K562 (cell line): ENCODE data around the gene ZNF124. TPM values are rescaled to one million over a fixed set of nuclear protein-coding genes. Genes with fewer than 3 reads are reported as not detected.

Source experiments
- ATF7 ChIP-seq: fragments of 450-650 bp; IDR thresholded peaks from 2 replicates; pipeline ENCODE4 v1.7.1; 2014; ENCODE audit warnings: mild to moderate bottlenecking, moderate library complexity
- CCAR2 ChIP-seq: fragments of 200-400 bp; formaldehyde crosslinking; IDR thresholded peaks from 2 replicates; pipeline ENCODE4 v1.6.1; 2017; ENCODE audit warnings: mild to moderate bottlenecking, low read depth, low read length
- HDAC8 ChIP-seq: fragments of 450-650 bp; IDR thresholded peaks from 2 replicates; pipeline ENCODE4 v1.6.1; 2016; ENCODE audit warnings: mild to moderate bottlenecking, missing genetic modification characterization, moderate library complexity, missing compliant biosample characterization
- MTF1 ChIP-seq: fragments of 250-450 bp; sonication (Bioruptor Pico); IDR thresholded peaks from 2 replicates; pipeline ENCODE4 v1.9.0; 2021; ENCODE audit warnings: moderate library complexity, mild to moderate bottlenecking, inconsistent platforms, borderline replicate concordance
- SMAD3 ChIP-seq: fragments of 450-650 bp; formaldehyde crosslinking; conservative IDR thresholded peaks from 2 replicates; pipeline ENCODE4 v1.4.0; 2020; ENCODE audit warnings: mild to moderate bottlenecking
- STAT5B ChIP-seq: fragments of 250-450 bp; sonication (Bioruptor Pico); IDR thresholded peaks from 2 replicates; pipeline ENCODE4 v1.8.0; 2021; ENCODE audit warnings: mild to moderate bottlenecking, inconsistent platforms
- TAF9B ChIP-seq: fragments of 450-650 bp; IDR thresholded peaks from 2 replicates; pipeline ENCODE4 v1.6.1; 2018; ENCODE audit warnings: mild to moderate bottlenecking; ENCODE audit not compliant: partially characterized antibody
- ZFPM2 ChIP-seq: fragments of 250-450 bp; sonication (Bioruptor Pico); IDR thresholded peaks from 2 replicates; pipeline ENCODE4 v1.5.1; 2022; ENCODE audit warnings: mild to moderate bottlenecking
- ZKSCAN3 ChIP-seq: fragments of 250-450 bp; sonication (Bioruptor Pico); IDR thresholded peaks from 2 replicates; pipeline ENCODE4 v1.4.0; 2020
- ZNF584 ChIP-seq: fragments of 200-800 bp; sonication (Bioruptor generic); IDR thresholded peaks from 2 replicates; pipeline ENCODE4 v1.6.1; 2016; ENCODE audit warnings: low read depth, mild to moderate bottlenecking, missing genetic modification characterization, missing compliant biosample characterization
- polyA plus RNA-seq, 8 experiments: library from polyadenylated mRNA; depleted of rRNA in 4 of 8; stranded (reverse) in 5 of 8; unstranded in 3 of 8; fragments of >200 nt; fragmentation: Nextera tagmentation in 2 of 8; fragmentation: Illumina TruSeq in 1 of 8; extraction: Ambion mirVana in 2 of 8; extraction: Trizol in 1 of 8; gene quantifications; 2 replicates each; pipeline versions ENCODE4 v1.2.1 to v1.2.3, GENCODE V29; 2011 to 2014; ENCODE audit warnings: inconsistent platforms in 1 of 8, missing spikeins in 1 of 8
- total RNA-seq, 7 experiments: library from RNA; depleted of rRNA in 6 of 7; stranded (reverse); fragments of >200 nt in 6 of 7; fragmentation: Illumina TruSeq in 2 of 7; extraction: Trizol in 2 of 7; gene quantifications; 2 replicates each; pipeline versions ENCODE4 v1.2.1 to v1.2.3, GENCODE V29; 2011 to 2021; ENCODE audit warnings: low replicate concordance in 1 of 7
- TF ChIP-seq, protein P1 (sequence below): fragments of 250-450 bp; sonication (Bioruptor Pico); IDR thresholded peaks from 2 replicates; pipeline ENCODE4 v1.5.0; 2021
- TF ChIP-seq, protein P2 (sequence below): fragments of 150-350 bp; IDR thresholded peaks from 2 replicates; pipeline ENCODE4 v1.6.1; 2014; ENCODE audit warnings: low read depth, mild to moderate bottlenecking, low read length, borderline replicate concordance
- TF ChIP-seq, protein P3 (sequence below): IDR thresholded peaks from 2 replicates; pipeline ENCODE4 v1.6.1; 2014; ENCODE audit warnings: antibody characterized with exemption
- TF ChIP-seq, protein P4 (sequence below): fragments of 450-650 bp; formaldehyde crosslinking; IDR thresholded peaks from 2 replicates; pipeline ENCODE4 v1.4.0; 2020; ENCODE audit warnings: mild to moderate bottlenecking, moderate library complexity
- TF ChIP-seq, protein P5 (sequence below): fragments of 250-450 bp; sonication (Bioruptor Pico); IDR thresholded peaks from 2 replicates; pipeline ENCODE4 v1.5.0; 2021; ENCODE audit warnings: mild to moderate bottlenecking, borderline replicate concordance
- TF ChIP-seq, protein P6 (sequence below): fragments of 450-650 bp; formaldehyde crosslinking; IDR thresholded peaks from 2 replicates; pipeline ENCODE4 v1.4.0; 2020; ENCODE audit warnings: mild to moderate bottlenecking, moderate library complexity

Gene ZNF124
- total and polyA plus RNA-seq, 9 of the 15 experiments (the other 6 are each of a cell fraction or from before 2014, with no cell fraction given) = 7.6 to 71.5 (median 20.2) TPM

DNA sequence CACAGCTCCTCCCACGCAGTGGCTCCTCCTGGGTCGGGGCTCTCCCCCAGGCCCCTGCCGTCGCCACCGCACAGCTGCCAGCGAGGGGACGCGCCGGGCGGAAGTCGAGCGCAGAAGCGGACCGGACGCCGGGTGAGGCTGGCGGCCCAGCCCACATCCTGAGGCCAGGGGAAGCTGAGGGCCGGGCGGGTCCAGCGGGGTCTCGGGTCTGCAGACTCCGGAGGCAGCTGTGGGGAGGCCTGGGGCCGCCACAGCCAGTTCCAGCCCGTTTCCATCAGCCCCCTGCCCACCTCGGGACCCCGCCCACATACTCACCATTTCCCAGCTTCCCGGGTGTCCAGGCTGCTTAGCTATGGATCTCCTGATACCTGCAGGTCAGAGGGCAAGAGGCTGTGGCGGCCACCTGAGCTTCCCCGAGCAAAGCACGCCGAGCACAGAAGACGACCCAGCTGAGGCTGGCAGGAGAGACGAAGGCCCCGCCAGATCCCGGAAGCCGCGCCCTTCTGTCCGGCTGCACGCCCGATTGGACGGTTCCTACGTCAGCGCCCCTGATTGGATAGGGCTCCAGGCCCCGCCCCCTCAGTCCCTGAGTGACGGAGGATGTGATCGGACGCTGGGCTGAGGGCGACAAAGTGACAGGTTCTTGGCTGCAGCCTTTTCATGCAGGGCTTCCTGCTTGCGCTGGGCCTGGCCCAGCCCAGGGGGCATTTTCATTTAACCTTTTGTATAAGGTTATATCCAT lies 38.7 kb upstream of the ZNF124 start (continued):
- TF ChIP-seq HDAC8 (tag) (no peak), ZKSCAN3 (CRISPR knock-in tag) (no peak), TAF9B (peak; percentile 72), SMAD3 (no peak), MTF1 (no peak), ZNF584 (CRISPR knock-in tag) (no peak), ZFPM2 (CRISPR knock-in tag) (no peak), STAT5B (CRISPR knock-in tag) (no peak), CCAR2 (no peak), ATF7 (peak; percentile 89)
- TF ChIP-seq, protein P1, sequence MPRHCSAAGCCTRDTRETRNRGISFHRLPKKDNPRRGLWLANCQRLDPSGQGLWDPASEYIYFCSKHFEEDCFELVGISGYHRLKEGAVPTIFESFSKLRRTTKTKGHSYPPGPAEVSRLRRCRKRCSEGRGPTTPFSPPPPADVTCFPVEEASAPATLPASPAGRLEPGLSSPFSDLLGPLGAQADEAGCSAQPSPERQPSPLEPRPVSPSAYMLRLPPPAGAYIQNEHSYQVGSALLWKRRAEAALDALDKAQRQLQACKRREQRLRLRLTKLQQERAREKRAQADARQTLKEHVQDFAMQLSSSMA = no peak
- TF ChIP-seq, protein P2, sequence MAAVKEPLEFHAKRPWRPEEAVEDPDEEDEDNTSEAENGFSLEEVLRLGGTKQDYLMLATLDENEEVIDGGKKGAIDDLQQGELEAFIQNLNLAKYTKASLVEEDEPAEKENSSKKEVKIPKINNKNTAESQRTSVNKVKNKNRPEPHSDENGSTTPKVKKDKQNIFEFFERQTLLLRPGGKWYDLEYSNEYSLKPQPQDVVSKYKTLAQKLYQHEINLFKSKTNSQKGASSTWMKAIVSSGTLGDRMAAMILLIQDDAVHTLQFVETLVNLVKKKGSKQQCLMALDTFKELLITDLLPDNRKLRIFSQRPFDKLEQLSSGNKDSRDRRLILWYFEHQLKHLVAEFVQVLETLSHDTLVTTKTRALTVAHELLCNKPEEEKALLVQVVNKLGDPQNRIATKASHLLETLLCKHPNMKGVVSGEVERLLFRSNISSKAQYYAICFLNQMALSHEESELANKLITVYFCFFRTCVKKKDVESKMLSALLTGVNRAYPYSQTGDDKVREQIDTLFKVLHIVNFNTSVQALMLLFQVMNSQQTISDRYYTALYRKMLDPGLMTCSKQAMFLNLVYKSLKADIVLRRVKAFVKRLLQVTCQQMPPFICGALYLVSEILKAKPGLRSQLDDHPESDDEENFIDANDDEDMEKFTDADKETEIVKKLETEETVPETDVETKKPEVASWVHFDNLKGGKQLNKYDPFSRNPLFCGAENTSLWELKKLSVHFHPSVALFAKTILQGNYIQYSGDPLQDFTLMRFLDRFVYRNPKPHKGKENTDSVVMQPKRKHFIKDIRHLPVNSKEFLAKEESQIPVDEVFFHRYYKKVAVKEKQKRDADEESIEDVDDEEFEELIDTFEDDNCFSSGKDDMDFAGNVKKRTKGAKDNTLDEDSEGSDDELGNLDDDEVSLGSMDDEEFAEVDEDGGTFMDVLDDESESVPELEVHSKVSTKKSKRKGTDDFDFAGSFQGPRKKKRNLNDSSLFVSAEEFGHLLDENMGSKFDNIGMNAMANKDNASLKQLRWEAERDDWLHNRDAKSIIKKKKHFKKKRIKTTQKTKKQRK = peak; percentile 30; the same call in 1 of the 2 replicates
- TF ChIP-seq, protein P3, sequence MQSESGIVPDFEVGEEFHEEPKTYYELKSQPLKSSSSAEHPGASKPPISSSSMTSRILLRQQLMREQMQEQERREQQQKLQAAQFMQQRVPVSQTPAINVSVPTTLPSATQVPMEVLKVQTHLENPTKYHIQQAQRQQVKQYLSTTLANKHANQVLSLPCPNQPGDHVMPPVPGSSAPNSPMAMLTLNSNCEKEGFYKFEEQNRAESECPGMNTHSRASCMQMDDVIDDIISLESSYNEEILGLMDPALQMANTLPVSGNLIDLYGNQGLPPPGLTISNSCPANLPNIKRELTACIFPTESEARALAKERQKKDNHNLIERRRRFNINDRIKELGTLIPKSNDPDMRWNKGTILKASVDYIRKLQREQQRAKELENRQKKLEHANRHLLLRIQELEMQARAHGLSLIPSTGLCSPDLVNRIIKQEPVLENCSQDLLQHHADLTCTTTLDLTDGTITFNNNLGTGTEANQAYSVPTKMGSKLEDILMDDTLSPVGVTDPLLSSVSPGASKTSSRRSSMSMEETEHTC = no peak
- TF ChIP-seq, protein P4, sequence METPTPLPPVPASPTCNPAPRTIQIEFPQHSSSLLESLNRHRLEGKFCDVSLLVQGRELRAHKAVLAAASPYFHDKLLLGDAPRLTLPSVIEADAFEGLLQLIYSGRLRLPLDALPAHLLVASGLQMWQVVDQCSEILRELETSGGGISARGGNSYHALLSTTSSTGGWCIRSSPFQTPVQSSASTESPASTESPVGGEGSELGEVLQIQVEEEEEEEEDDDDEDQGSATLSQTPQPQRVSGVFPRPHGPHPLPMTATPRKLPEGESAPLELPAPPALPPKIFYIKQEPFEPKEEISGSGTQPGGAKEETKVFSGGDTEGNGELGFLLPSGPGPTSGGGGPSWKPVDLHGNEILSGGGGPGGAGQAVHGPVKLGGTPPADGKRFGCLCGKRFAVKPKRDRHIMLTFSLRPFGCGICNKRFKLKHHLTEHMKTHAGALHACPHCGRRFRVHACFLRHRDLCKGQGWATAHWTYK (CRISPR knock-in tag) = peak; percentile 71; the same call in 1 of the 2 replicates
- TF ChIP-seq, protein P5, sequence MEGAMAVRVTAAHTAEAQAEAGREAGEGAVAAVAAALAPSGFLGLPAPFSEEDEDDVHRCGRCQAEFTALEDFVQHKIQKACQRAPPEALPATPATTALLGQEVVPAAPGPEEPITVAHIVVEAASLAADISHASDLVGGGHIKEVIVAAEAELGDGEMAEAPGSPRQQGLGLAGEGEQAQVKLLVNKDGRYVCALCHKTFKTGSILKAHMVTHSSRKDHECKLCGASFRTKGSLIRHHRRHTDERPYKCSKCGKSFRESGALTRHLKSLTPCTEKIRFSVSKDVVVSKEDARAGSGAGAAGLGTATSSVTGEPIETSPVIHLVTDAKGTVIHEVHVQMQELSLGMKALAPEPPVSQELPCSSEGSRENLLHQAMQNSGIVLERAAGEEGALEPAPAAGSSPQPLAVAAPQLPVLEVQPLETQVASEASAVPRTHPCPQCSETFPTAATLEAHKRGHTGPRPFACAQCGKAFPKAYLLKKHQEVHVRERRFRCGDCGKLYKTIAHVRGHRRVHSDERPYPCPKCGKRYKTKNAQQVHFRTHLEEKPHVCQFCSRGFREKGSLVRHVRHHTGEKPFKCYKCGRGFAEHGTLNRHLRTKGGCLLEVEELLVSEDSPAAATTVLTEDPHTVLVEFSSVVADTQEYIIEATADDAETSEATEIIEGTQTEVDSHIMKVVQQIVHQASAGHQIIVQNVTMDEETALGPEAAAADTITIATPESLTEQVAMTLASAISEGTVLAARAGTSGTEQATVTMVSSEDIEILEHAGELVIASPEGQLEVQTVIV = peak; percentile 25; the same call in 1 of the 2 replicates
- TF ChIP-seq, protein P6, sequence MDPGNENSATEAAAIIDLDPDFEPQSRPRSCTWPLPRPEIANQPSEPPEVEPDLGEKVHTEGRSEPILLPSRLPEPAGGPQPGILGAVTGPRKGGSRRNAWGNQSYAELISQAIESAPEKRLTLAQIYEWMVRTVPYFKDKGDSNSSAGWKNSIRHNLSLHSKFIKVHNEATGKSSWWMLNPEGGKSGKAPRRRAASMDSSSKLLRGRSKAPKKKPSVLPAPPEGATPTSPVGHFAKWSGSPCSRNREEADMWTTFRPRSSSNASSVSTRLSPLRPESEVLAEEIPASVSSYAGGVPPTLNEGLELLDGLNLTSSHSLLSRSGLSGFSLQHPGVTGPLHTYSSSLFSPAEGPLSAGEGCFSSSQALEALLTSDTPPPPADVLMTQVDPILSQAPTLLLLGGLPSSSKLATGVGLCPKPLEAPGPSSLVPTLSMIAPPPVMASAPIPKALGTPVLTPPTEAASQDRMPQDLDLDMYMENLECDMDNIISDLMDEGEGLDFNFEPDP (CRISPR knock-in tag) = no peak
